HG02885 (cell line): ENCODE data around the gene SLC5A7.

Experiments
- ATAC-seq: cut with Tn5 transposase; IDR thresholded peaks from one replicate; pipeline ENCODE4 v1.9.1; 2021; ENCODE audit warnings: mild to moderate bottlenecking; ENCODE audit not compliant: unreplicated experiment, poor library complexity

Gene SLC5A7

GRCh38 chr2:108061439-108062042 is 75.2 kb downstream of the SLC5A7 start:
- no peak for ATAC-seq
